ENCODE results near the gene SYNE1. TPM values are rescaled to one million over a fixed set of nuclear protein-coding genes. Genes with fewer than 3 reads are reported as not detected.

The SYNE1 gene
- total RNA-seq, 1 donor from 2014 or later: 166 TPM

GRCh38 chr6:152356662-152357061 is 280.5 kb downstream of the SYNE1 start:
- no peak for TF ChIP-seq CTCF (IDR thresholded peaks at IDR 0.05)
- Histone ChIP-seq H3K27me3 (ENCODE audit: low read depth) (no peaks in the 10 kb centered on the region), H3K4me3 (no peak overlapping the region), H3K9me3 (no peaks in the 10 kb centered on the region), H3K4me1 (no peaks in the 10 kb centered on the region), H3K36me3 (peaks cover 89% of the 10 kb centered on the region), H3K27ac (no peak overlapping the region)
- ATAC-seq (peak in 1 of 2 donors; percentile 27), DNase-seq (no peak)
- intact Hi-C loops (cut with DNase I): no loop called here

GRCh38 chr6:152356016-152356415 is 281.1 kb downstream of the SYNE1 start:
- ATAC-seq (no peak), DNase-seq (no peak)
- Histone ChIP-seq H3K9me3 (no peaks in the 10 kb centered on the region), H3K27me3 (ENCODE audit: low read depth) (no peaks in the 10 kb centered on the region), H3K4me3 (no peak overlapping the region), H3K4me1 (no peaks in the 10 kb centered on the region), H3K36me3 (peaks cover 89% of the 10 kb centered on the region), H3K27ac (no peak overlapping the region)
- intact Hi-C loops (cut with DNase I): no loop called here
- no peak for TF ChIP-seq CTCF (IDR thresholded peaks at IDR 0.05)

- no peaks in the 10 kb centered on the region for H3K27me3 ChIP-seq (ENCODE audit: low read depth)
- DNase-seq (no peak), ATAC-seq (no peak)
- peaks cover 89% of the 10 kb centered on the region for H3K36me3 ChIP-seq
- H3K4me3 ChIP-seq: no peak overlapping the region
- H3K9me3 ChIP-seq: no peaks in the 10 kb centered on the region
- H3K4me1 ChIP-seq: no peaks in the 10 kb centered on the region
- no peak overlapping the region for H3K27ac ChIP-seq
- intact Hi-C loops (cut with DNase I): no loop called here
- no peak for TF ChIP-seq CTCF (IDR thresholded peaks at IDR 0.05)
Measured at GRCh38 chr6:152355166-152355565, 282.0 kb downstream of the SYNE1 start.

- H3K4me3 ChIP-seq: no peak overlapping the region
- no peaks in the 10 kb centered on the region for H3K27me3 ChIP-seq (ENCODE audit: low read depth)
- no peak overlapping the region for H3K27ac ChIP-seq
- H3K9me3 ChIP-seq: no peaks in the 10 kb centered on the region
- DNase-seq: no peak
- intact Hi-C loops (cut with DNase I): no loop called here
- peaks cover 89% of the 10 kb centered on the region for H3K36me3 ChIP-seq
- TF ChIP-seq CTCF (IDR thresholded peaks at IDR 0.05): no peak
- ATAC-seq: no peak
- no peaks in the 10 kb centered on the region for H3K4me1 ChIP-seq
Measured at GRCh38 chr6:152353440-152353839, 283.7 kb downstream of the SYNE1 start.

DNA sequence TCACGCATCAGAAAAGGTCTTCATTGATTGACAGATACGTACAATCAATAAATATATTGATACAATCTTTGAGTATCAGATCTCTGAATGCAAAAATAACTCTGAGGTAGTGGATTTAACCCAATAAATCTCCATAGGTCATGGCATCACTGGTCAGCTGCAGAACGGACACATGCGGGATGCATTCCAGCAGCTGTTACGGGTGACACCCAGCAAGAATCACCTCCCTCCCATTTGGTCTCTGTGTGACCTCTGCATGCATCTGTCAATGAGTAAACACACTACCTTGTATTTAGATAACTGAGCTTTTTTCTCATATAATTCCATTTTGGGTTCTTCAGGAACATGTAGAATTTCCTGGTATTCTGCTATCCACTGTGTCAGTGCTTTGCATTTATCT is 285.4 kb downstream of the SYNE1 start:
- peaks cover 89% of the 10 kb centered on the region for H3K36me3 ChIP-seq
- intact Hi-C loops (cut with DNase I): no loop called here
- DNase-seq: no peak

More for the DNA sequence above, 285.4 kb downstream of the SYNE1 start:
- no peak for TF ChIP-seq CTCF (IDR thresholded peaks at IDR 0.05)
- Histone ChIP-seq H3K4me1 (no peaks in the 10 kb centered on the region), H3K27ac (no peak overlapping the region), H3K9me3 (no peaks in the 10 kb centered on the region), H3K27me3 (ENCODE audit: low read depth) (no peaks in the 10 kb centered on the region), H3K4me3 (no peak overlapping the region)
- ATAC-seq: no peak

Measured in lower lobe of right lung (tissue), 2 donors.